NCI-H2107 treated with DMSO at 0.1 percent for 48 hours (cell line): ENCODE results near the gene PSMC1.

Source experiments
- DNase-seq: peaks from one replicate; lab custom pipeline; 2025; ENCODE audit not compliant: unreplicated experiment; lab: John Stamatoyannopoulos, UW

Gene PSMC1

DNA sequence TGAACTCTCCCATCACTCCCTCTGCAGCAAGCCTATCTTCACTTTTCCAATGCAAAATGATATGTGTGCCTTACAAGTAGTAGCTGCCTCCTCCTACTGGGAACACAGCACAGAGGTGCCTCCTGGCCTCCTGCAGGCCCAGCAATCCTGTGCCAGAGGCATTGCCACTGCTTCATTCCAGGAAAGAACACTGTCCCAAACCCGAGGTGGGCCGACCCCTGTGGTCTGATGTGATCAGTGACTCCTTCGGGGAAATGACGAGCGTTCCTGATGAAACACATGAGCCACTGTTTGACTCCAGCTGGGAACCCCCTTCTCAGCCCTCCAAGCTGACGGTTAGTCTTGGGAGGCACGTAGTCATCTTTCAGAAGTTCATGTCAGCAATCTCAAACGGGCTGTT is 19.5 kb downstream of the PSMC1 start:
- DNase-seq = no peak

DNA sequence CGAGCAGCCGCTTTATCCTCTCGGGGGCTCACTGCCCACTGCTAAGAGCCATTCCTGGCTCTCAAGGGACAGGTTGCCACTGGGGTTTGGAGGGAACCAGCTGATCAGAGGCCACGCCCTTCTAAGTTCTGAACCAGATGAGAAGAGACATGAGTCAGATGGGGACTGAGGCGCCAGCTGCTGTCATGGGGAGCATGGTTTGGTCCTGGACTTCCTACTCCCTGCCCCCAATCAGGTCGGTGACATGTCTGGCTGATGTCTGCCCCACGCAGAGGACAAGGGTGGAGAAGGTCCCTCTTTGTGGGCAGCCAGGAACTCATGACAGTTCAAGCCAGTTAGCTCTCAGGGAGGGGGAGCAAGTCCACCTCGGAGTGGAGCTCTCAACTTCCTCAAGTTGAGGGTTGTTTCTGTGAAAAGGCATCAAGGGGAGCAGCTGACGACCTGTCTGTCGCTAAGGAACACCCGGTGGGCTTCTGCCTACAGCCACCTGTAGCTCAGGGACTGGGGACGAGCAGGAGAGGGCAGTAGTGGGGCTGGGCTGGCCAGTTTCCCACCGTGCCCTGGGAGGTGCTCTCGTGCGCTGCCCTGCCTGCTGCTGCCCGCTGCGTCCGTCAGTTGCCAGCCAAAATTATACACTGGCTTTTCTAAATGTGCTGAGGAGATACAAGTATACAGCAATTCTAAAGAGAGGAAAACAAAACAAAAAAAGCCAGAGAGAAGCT is 20.5 kb downstream of the PSMC1 start:
- no peak for DNase-seq

- DNase-seq = no peak
Measured at GRCh38 chr14:90277581-90278198, 21.3 kb downstream of the PSMC1 start.

DNA sequence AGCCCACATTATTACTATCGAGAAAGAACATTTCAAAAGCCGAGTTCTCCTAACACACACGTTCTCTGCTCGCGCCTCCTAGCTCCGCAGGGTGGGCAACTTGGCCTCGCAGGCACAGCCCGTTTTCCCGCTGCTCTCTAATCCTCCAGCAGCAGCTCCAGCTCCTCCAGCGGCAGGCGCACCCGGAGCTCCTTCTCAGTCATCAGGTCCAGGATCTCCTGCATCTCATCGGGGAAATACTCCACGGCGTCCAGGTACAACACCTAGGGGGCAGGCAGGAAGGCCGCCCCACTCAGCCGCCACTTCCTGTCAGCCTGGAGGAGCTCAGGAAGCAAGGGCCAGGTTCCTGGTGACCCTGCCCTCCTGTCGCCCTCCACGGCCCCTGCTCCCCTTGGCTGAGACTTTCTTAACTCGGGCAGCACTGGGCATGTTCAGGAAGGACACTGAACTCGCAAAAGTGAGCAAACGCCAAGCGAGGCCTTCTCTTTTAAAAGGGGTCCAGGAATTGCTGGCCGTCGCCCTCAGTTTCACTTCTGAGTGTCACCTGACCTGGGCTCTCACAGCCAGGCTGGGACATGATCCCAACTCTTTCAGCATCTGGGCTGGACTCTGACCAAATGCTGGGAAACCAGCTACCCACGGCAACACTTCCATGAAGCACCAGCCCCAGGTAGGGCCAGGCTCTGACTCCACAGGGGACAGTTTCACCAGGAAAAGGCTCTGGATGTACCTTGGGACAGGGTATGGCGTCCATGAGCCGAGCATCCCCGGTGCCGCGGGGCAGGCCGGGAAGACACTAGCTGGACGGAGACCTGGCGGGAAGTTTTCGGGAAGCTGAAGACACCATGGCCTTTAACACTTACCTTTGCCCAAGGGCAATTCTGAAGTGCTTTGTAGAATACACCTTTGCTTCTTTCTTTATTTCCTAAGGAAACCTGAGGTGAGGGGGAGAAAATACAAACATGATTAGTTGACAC is 22.1 kb downstream of the PSMC1 start:
- DNase-seq = no peak

- DNase-seq = no peak
Measured at GRCh38 chr14:90280096-90280495, 23.7 kb downstream of the PSMC1 start.

- DNase-seq = no peak
Measured at GRCh38 chr14:90281261-90281660, 24.9 kb downstream of the PSMC1 start.

DNA sequence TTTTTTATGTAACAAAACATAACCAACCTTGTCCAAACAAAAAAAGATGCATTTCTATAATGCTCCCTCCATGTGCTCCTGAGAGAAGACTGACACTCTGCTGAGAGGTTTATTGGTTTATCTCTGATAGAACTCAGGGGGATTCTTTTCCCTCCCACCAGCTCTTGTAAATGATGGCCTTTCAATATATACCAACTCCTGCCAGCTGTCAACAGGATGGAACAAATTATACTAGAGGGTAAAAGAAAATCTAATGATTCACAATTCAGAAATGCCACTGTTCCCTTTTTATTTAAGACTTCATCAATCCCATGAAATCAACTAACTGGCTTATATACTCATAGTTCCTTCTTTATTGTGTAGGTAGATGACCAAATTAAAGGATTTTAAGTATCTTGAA is 25.4 kb downstream of the PSMC1 start:
- DNase-seq = no peak

- DNase-seq = peak; percentile 52
Measured at GRCh38 chr14:90287791-90288190, 31.4 kb downstream of the PSMC1 start.

DNA sequence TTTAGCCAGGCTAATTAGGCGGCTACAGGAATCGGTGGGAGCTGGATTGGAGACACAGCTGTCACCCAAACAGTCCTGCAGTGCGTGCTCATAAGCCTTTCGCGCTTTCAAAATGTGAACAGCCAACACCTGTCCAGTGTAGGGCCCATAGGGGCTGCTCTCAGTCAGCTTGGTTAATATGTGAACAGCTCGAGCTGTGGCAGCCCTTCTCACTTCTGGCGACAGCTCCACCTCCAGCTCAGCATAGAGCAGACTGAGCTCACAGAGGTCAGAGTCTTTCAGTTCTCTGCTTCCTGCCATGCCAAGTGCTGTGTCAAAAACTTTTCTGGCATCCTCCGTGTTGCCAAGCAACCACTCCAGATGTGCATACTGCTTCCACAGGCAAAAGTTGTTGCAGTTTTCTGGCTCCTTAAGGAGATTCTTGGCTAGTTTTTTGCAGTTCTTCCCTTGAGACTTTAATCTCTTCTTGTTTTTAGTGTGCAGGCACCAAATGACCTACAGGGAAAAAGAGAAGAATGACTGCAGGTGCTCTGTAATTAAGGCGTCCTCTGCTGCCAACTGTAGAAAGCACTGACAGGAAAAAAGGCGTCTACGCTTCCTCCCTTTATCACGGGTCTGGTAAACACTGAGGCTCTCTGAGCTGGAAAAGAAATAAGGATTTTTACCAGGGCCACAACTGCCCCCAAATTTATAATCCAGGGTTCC is 32.5 kb downstream of the PSMC1 start:
- peak; percentile 42 for DNase-seq

GRCh38 chr14:90290337-90291011 is 34.1 kb downstream of the PSMC1 start:
- no peak for DNase-seq

GRCh38 chr14:90291699-90292098 is 35.3 kb downstream of the PSMC1 start:
- no peak for DNase-seq

DNA sequence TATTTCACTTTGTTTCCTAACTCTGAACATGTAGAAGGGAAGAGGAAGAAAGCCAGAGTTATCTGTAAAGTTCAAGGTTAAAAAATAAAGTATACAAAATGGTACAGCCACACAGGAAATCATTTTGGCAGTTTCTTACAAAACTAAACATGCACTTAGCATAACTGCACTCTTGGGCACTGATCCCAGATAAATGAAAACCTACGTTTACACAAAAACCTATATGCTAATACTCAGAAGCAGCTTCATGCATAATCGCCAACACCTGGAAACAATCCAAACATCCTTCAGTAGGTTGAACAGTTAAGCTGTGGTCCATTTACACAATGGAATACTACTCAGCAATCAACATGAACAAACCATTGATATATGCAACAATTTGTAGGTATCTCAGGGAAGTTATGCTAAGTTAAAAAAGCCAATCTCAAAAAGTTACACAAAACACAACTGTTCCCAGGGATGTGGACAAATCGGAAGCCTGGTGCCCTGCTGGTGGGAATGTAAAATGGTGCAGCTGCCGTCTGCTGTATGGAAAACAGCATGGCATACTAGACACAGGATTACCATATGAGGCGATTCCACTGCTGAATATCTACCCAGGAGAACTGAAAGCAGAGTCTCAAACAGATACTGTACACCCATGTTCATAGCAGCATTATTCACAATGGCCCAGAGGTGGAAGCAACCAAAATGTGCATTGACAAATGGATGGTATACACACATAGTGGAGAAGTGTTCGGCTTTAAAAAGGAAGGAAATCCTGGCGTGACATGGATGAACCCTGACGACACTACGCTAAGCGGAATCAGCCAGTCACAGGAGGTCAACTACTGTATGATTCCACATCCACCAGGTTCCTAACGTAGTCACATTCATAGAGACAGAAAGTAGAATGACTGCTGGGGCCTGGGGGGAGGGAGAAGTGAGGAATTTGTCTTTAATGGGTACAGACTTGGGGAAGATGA is 37.7 kb downstream of the PSMC1 start:
- DNase-seq = no peak

DNA sequence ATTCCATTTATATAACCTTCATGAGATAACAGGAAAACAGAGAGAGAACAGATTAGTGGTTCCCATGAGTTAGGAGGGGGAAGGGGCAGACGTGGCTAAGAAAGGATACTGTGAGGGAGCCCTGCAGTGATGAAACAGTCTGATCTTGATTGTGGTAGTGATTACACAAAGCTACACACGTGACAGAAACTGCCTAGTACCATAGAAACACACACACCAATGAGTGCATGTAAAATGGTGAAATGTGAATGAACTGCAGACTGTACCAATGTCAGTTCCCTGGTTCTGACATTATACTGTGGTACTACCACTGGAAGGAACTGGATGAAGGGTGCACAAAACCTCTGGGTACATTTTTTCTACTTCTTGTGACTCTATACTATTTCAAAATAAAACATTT is 38.5 kb downstream of the PSMC1 start:
- no peak for DNase-seq

DNA sequence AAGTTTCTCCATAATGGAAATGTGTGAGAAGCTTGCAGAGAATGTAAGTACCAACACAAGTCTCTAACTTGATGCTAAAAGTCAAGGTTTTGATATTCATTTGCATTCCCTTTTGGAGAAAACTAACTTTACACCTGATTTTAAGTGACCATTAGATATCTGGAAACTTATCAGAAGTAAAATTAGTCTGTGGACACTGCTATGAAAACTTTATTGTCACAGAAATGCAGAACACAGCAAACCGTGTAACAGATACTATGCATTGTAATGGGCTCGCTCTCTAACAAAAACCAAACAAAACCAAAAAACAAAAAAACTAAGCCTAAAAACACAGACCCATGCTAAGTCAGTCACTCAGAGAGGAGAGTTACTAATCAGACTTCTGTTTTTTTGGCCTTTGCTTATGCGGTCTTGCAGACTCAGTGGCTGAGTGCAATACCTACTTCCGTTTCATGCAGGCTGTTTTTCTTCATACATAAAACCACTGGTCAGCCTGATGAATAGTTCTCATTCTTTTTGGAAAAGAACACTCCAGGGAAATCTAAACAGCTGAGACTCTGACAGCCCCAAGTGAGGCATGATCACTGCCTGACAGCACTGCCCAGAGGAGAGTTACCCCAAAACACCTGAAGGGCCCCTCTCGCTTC is 39.6 kb downstream of the PSMC1 start:
- no peak for DNase-seq

DNA sequence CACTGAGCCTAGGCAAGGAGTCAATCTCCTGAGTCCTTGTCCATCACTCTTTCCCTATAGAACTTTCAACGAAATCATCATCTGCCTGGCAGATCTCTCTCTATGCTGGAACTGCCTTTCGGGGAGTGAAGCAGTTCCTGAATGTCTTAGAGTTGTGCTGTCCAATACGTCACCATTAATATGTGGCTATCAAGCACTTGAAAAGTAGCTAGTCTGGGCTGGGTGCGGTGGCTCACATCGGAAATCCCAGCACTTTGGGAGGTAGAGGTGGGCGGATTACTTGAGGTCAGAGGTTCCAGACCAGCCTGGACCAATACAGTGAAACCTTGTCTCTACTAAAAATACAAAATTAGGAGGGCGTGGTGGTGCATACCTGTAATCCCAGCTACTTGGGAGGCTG is 40.3 kb downstream of the PSMC1 start:
- DNase-seq = no peak

DNA sequence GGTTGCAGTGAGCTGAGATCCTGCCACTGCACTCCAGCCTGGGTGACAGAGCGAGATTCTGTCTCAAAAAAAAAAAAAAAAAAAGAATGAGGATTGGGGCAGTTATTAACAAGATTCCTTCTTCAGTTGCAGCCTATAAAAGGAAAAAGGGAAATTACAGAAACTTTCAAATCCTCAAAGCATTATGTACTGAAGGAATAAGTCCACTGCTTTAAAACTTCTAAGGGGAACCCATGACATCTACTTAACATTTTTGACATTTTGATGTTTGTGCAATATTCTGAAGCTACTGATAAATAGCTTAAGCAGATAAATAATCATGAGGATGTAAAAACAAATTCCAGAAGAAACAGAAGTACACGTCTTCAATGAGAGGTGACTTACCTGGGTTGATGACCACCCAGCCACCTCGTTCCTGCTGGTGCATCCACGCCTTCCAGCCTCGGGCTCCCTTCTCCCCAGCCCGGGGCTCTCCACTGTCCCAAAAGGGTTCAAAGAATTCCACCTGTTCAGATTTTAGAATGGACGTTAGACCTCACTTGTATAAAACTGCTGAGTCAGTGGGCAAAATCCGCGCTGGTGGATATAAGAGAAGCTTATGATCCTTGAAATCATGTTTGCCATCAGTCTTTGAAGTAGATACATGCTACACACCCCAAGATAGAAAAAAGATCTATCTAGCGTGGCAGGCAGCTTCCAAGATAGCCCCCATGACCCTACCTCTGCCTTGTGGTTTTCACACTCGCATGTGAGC is 41.7 kb downstream of the PSMC1 start:
- DNase-seq = no peak

DNA sequence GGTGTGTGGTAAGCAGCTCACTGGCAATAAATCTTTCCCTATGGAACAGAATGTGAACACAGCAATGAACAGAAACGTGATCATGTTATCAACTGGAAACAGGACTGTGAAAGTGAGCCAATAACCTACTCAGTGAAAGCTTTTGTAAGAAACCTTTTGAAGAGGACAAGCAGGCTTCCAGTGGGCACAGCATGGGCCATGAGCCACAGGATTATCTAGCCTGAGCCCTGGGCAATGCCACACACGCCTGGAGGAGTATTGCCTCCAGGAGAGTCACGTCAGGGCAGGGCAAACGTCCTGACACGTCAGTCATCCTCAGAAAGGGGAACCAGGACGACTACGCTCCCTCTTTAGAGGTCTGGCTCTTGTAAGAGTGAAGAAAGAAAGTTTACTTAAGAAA is 43.1 kb downstream of the PSMC1 start:
- DNase-seq = no peak

- no peak for DNase-seq
Measured at GRCh38 chr14:90300611-90301047, 44.3 kb downstream of the PSMC1 start.
